Right lobe of liver (tissue), 6 donors: ENCODE data around the gene FOXK2. TPM values are rescaled to one million over a fixed set of nuclear protein-coding genes. Genes with fewer than 3 reads are reported as not detected.

ENCODE experiments used
- ATAC-seq, 4 donors: fragments of 200-7000 bp; cut with Tn5 transposase; one replicate each; pipeline ENCODE4 v1.9.1; 2020; ENCODE audit warnings: mild to moderate bottlenecking in 4 of 4, moderate library complexity in 4 of 4
- DNase-seq, 3 donors: peaks; one replicate each; pipeline ENCODE4 v3.0.0-alpha.2; 2020
- H3K27ac ChIP-seq, 3 donors: fragments of 200-600 bp; one replicate each; pipeline ENCODE4 v1.8.0; 2022
- H3K27me3 ChIP-seq, 2 donors: fragments of 200-600 bp; one replicate each; pipeline ENCODE4 v1.8.0; 2022
- H3K36me3 ChIP-seq, 4 donors: fragments of 200-600 bp; sonication (generic) in 1 of 4; one replicate each; pipeline versions ENCODE4 v1.5.1 to v1.8.0; 2017 to 2022; ENCODE audit warnings: control low read depth in 1 of 4
- H3K4me1 ChIP-seq, 4 donors: fragments of 200-600 bp; sonication (generic) in 1 of 4; one replicate each; pipeline versions ENCODE4 v1.5.1 to v1.8.0; 2017 to 2022; ENCODE audit warnings: control low read depth in 1 of 4
- H3K4me3 ChIP-seq, 3 donors: fragments of 200-600 bp; one replicate each; pipeline ENCODE4 v1.8.0; 2022
- H3K9me3 ChIP-seq, 4 donors: fragments of 200-600 bp; sonication (generic) in 1 of 4; one replicate each; pipeline versions ENCODE4 v1.5.1 to v1.8.0; 2017 to 2022; ENCODE audit warnings: control low read depth in 1 of 4
- CTCF ChIP-seq, 4 donors: fragments of 200-600 bp in 3 of 4; fragments of 450-650 bp in 1 of 4; IDR thresholded peaks; one replicate each; pipeline versions ENCODE4 v1.5.1 to v1.8.0; 2016 to 2022; ENCODE audit warnings: antibody characterized with exemption in 4 of 4, mild to moderate bottlenecking in 2 of 4
- POLR2A ChIP-seq: fragments of 450-650 bp; IDR thresholded peaks from one replicate; pipeline ENCODE4 v1.6.1; 2017; ENCODE audit warnings: antibody characterized with exemption, mild to moderate bottlenecking
- WGBS: methylation state at CpG from one replicate; pipeline ENCODE4 v1.1.6; 2018; ENCODE audit warnings: low coverage, low lambda C conversion rate; ENCODE audit not compliant: insufficient coverage; ENCODE audit errors: missing lambda C conversion rate; 5-methylcytosine and 5-hydroxymethylcytosine counted together
- intact Hi-C, 2 donors: fragments of 100-400 bp; cut with DNase I; formaldehyde crosslinking; loops; one replicate each; pipeline versions ENCODE4 v1.11.2 to v1.14.1; 2022
- total RNA-seq, 6 experiments: library from RNA; depleted of rRNA in 2 of 6; stranded (reverse); fragments of >200 nt in 2 of 6; fragmentation: NEBNext Ultra II Directional in 3 of 6; extraction: Animal tissue kit (Norgen Biotek cat#: 25700) in 3 of 6; gene quantifications; one replicate each; pipeline versions ENCODE4 v1.1.0 to v1.2.4, GENCODE V29; 2016 to 2023
- donor health status: DM: no; HTN: yes; CAD: no.
- donor health status: DM: no; HTN: no; CAD: no.
- donor health status: DM: no; HTN: no; CAD: no.
- donor health status: DM: no; HTN: yes; CAD: no.
- donor health status: DM: no; HTN: yes; CAD: no.

Gene FOXK2
- total RNA-seq, 6 experiments from 2014 or later: 14.1 to 20.5 (median 16.1) TPM

DNA sequence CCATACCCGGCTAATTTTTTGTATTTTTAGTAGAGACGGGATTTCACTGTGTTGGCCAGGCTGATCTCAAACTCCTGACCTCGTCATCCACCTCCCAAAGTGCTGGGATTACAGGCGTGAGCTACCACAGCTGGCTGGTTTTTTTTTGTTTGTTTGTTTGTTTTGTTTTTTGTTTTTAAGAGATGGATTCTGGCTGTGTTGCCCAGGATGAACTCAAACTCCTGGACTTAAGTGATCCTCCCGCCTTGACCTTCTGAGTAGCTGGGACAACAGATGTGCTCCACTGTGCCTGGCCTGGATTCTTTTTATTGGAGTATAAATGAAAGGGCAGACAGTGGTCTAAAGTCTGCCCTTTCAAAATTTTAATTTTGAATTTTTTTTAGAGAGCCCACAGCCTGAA lies 44.7 kb downstream of the FOXK2 start:
- H3K4me3 ChIP-seq: no peak overlapping the region
- TF ChIP-seq POLR2A (no peak), CTCF (IDR thresholded peaks at IDR 0.05) (no peak)
- H3K9me3 ChIP-seq: no peaks in the 10 kb centered on the region
- peaks cover 0 to 10% (median 6%) of the 10 kb centered on the region in 4 donors for H3K36me3 ChIP-seq
- H3K27me3 ChIP-seq: no peaks in the 10 kb centered on the region
- no peak overlapping the region for H3K27ac ChIP-seq
- DNase-seq: no peak
- 66% methylated on average over 4 of the region's 5 CpGs for WGBS
- no peak for ATAC-seq
- peaks cover 2 to 59% (median 16%) of the 10 kb centered on the region in 4 donors for H3K4me1 ChIP-seq
- intact Hi-C loops: no loop called here

DNA sequence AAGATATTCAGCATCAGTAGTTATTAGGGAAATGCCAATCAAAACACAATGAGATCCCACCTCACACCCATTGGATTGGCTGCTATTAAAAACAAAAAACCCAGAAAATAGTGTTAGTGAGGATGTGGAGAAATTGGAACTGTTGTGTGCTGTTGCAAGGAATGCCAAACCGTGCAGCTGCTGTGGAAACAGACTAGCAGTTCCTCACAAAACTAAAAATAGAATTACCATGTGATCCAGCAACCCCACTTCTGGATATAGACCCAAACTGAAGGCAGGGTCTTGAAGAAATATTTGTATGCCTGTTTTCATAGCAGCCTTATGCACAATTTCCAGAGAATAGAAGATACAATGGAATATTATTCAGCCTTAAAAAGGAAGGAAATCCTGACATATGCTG lies 46.0 kb downstream of the FOXK2 start:
- WGBS: 17% methylated on average over 1 of the region's 1 CpG
- ATAC-seq (no peak), DNase-seq (no peak)
- Histone ChIP-seq H3K27me3 (no peaks in the 10 kb centered on the region), H3K36me3 (peaks cover 0 to 20% (median 6%) of the 10 kb centered on the region in 4 donors), H3K4me3 (no peak overlapping the region), H3K9me3 (no peaks in the 10 kb centered on the region), H3K27ac (no peak overlapping the region), H3K4me1 (peaks cover 2 to 52% (median 15%) of the 10 kb centered on the region in 4 donors)
- intact Hi-C loops: no loop called here
- TF ChIP-seq POLR2A (no peak), CTCF (IDR thresholded peaks at IDR 0.05) (no peak)

DNA sequence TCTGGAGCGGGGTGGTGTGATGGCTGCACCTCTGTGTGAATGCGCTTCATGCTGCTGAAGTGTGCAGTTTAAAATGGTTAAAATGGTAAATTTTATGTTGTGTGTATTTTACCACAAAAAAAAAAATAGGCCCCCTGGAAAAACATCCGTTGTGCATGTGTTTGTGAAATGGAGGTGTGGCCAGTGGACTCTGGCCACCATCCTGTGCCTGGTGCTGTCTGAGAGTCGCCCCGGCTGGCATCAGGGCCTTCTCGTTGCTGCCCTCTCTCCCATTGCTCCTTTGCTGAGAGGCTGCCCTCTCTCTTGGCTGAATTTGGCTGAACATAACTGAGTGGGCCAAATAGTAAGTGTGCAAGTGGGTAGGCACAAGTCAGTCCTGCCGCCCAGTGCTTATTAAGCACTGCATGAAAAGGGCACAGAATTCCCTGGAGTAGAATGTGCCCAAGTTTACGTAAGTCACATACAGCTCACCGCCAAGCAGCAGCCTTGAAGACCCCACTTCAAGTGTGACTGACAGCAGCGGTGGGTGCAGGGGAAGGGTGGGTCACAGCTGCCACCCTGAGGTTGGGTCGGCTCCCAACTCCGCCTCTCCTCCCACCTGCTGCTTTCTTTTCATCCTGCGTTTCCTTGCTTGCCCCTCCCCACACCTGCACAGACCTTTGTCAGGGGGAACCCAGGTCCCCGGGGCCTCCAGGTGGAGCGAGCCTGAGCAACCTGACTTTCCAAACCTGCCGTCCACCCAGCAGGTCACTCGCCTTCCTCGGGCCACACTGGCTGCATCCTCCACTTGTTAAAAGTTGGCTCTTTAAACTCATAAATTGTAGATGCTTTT lies 46.8 kb downstream of the FOXK2 start:
- H3K36me3 ChIP-seq: peaks cover 0 to 28% (median 6%) of the 10 kb centered on the region in 4 donors
- intact Hi-C loops: no loop called here
- DNase-seq (no peak), ATAC-seq (peak; percentile 26 to 52 (median 28))
- peaks cover 0 to 45% (median 12%) of the 10 kb centered on the region in 4 donors for H3K4me1 ChIP-seq
- no peak for TF ChIP-seq POLR2A
- no peak for TF ChIP-seq CTCF (IDR thresholded peaks at IDR 0.05)
- no peak overlapping the region for H3K4me3 ChIP-seq
- no peaks in the 10 kb centered on the region for H3K9me3 ChIP-seq
- no peaks in the 10 kb centered on the region for H3K27me3 ChIP-seq
- no peak overlapping the region for H3K27ac ChIP-seq
- WGBS: 76% methylated on average over 7 of the region's 18 CpGs

DNA sequence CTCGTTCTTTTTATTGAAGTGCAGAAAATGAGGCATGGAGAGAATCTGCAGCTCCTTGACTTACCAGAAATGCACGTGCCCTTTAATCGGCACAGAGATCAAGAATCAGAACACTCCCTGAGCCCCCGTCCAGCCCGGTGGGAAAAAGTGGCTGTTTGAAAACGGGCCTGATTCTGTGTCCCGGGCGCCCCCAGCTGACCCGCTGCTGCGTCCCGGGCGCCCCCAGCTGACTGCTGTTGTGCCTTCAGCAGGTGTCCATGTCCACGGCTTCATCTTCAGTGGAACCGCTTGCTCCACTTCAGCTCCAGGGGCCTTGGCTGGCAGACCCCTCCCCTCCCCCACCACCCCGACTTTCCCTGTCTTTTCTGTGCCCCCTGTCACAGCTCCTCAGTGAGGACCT lies 47.8 kb downstream of the FOXK2 start:
- Histone ChIP-seq H3K27me3 (no peaks in the 10 kb centered on the region), H3K4me1 (peaks cover 0 to 39% (median 12%) of the 10 kb centered on the region in 4 donors), H3K36me3 (peaks cover 0 to 34% (median 7%) of the 10 kb centered on the region in 4 donors), H3K27ac (peak overlapping the region in 1 of 3 donors; percentile 65), H3K4me3 (no peak overlapping the region), H3K9me3 (no peaks in the 10 kb centered on the region)
- DNase-seq: no peak
- WGBS: 97% methylated on average over 12 of the region's 15 CpGs
- intact Hi-C loops: no loop called here
- ATAC-seq: no peak
- no peak for TF ChIP-seq POLR2A
- no peak for TF ChIP-seq CTCF (IDR thresholded peaks at IDR 0.05)
